Measurements from ENCODE around the gene PHOSPHO1.
A peak's percentile ranks its signal among the peaks of the same experiment; 100 is the strongest.

DNA sequence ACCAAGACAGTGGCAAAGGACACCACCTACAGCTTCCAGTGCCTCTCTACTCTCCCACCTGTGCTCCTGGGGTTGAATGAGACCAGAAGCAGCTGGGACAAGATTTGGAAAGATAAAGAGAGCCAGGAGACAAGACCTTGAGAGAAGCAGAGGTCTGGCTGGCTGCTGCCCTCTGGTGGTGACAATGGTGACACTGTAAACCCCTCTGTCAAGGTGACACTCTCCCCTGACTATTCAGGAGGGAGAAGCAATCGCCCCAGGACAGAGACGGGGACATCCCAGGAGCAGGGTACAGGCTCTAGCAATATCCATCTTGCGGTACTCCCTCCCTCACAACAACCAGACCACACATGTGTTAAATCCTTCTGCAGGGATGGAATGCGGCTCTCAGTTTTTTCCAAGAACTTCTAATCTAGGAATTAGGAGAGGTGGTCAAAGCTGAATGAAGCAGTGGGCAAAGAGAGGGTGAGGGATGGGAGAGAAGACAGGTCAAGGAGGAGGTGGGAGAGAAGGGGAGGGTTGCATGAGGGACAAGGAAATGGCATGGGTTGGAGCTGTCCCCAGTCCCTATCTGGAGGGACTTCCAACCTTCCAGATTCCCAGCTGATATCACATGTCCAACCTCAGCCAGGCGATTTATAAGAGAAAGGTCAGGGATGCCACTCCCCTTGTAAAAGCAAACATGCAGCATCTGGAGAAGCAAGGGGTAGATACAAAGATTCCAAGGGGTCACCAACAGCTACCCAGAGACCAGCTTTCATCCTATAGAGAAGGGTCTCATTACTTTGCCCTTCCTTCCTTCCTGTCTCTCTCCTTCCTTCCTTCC is 2.9 kb downstream of the PHOSPHO1 start:
- TF ChIP-seq POLR2A (IDR thresholded peaks at IDR 0.05; ENCODE audit: low read length) (no peak), PHF8 (IDR thresholded peaks at IDR 0.05; ENCODE audit: borderline replicate concordance, low read depth) (no peak), KDM5A (IDR thresholded peaks at IDR 0.05) (no peak), CHD2 (IDR thresholded peaks at IDR 0.05; ENCODE audit: low read length, partially characterized antibody) (no peak)
- TF ChIP-seq, protein P1, sequence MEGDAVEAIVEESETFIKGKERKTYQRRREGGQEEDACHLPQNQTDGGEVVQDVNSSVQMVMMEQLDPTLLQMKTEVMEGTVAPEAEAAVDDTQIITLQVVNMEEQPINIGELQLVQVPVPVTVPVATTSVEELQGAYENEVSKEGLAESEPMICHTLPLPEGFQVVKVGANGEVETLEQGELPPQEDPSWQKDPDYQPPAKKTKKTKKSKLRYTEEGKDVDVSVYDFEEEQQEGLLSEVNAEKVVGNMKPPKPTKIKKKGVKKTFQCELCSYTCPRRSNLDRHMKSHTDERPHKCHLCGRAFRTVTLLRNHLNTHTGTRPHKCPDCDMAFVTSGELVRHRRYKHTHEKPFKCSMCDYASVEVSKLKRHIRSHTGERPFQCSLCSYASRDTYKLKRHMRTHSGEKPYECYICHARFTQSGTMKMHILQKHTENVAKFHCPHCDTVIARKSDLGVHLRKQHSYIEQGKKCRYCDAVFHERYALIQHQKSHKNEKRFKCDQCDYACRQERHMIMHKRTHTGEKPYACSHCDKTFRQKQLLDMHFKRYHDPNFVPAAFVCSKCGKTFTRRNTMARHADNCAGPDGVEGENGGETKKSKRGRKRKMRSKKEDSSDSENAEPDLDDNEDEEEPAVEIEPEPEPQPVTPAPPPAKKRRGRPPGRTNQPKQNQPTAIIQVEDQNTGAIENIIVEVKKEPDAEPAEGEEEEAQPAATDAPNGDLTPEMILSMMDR (IDR thresholded peaks at IDR 0.05) = peak; percentile 97
- TF ChIP-seq, protein P2, sequence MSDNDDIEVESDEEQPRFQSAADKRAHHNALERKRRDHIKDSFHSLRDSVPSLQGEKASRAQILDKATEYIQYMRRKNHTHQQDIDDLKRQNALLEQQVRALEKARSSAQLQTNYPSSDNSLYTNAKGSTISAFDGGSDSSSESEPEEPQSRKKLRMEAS (IDR thresholded peaks at IDR 0.05) = no peak
